ENCODE results near the gene TPD52L2. TPM values are rescaled to one million over a fixed set of nuclear protein-coding genes. Genes with fewer than 3 reads are reported as not detected.

The TPD52L2 gene
- polyA plus RNA-seq, 2 donors = 82.0 to 107 TPM

DNA sequence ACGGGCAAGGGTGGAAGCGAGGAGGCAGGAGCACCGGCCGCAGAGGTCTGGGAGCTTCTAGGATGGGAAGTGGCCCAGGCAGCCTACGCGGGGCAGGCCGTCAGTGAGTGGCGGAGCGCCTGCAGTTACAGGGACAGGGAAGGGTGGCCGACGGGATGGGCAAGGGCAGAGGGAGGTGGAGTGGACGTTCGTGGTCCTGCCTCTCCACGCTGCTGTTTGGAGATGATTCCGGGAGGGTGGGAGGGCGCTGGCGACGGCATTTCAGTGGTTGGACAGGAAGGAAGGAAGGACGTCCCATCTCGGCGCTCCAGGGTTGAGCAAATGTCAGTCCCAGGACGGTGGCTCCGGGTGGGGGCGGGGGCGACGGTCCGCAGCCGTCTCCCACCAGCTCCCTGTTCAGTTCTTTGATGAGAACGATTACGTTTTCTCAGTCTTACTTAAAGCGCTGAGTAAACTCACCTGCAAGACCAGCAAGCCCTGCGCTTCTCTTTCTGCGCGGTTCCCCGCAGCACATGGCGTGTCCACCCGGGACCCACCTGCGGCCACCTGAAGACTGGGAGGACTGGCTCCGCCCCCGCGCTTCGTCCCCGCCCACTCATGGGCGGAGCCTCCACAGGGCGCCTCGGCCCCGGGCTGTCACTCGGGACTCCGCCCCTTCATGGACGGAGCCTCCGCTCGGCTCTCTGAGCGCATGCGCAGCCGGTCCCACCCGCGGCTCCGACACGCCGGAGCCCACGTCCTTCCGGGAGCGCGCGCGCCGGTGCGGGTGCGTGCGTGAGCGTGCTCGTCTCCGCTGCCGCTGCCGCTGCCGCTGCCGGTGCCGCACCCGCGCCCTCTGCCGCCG lies 29.5 kb downstream of the TPD52L2 start, which contains the start of gene DNAJC5:
Gene DNAJC5 (plus strand): TSS at position 769 of the 844 bp plus-strand sequence. CDS start 33,220 bp downstream, outside the sequence.
- peak within 1 kb of the TSS; percentile 94 to 97 for H3K27ac ChIP-seq (ENCODE audit: low read depth in 2 of 2, low read length in 1 of 2)
- no peaks in the 10 kb centered on the region for H3K27me3 ChIP-seq (ENCODE audit: control insufficient read depth in 1 of 2, insufficient read depth in 2 of 2, low read length in 2 of 2)
- no peaks in the 10 kb centered on the region for H3K9me3 ChIP-seq (ENCODE audit: control insufficient read depth in 2 of 2, insufficient read depth in 1 of 2, low read depth in 1 of 2, low read length in 1 of 2)
- 2% methylated on average over 69 to 82 of the region's 82 CpGs for WGBS, 2 donors
- peaks cover 4 to 21% of the 10 kb centered on the region in 2 donors for H3K36me3 ChIP-seq (ENCODE audit: control insufficient read depth in 2 of 2, insufficient read depth in 2 of 2, low read length in 1 of 2)
- peak within 1 kb of the TSS; percentile 41 to 97 for H3K4me3 ChIP-seq (ENCODE audit: low read depth in 1 of 2, low read length in 2 of 2)
- H3K4me1 ChIP-seq (ENCODE audit: control insufficient read depth in 2 of 2, insufficient read depth in 2 of 2, low read length in 1 of 2) = peaks cover 4 to 19% of the 10 kb centered on the region in 2 donors

DNA sequence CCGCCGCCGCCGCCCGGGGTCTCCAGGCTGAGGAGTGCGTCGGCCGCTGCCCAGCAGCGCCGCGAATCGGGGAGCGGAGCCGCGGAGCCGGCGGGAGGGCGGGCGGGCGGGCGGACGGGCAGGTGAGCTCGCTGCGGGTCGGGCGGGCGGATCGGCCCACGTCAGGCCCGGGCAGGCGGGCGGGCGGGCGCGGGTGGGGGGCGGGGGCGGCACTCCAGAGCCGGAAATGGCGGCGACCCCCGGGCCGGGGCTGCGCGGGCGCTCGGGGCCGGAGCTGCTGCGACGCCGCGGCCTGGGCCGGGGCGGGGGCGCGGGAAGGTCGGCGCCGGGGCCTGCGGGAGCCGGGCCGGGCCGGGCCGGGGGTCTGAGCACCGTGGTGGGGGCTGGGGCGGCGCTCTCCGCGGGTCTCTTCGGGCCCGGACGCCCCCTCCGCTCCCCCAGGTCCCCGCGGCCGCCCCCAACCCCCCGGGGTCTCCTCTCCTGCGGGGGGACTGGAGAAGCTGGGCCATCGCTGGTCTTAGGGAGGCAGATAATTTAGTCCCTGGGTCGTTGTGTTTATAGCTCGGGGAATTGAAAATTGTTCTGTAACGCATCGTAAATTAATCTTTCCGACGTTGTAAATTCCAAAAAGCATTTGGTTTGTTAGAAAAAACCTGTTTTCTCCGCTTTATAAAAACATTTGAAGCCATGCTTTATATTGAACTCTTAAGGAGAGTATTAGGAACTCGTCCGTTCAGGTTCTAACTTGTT lies 30.3 kb downstream of the TPD52L2 start:
- H3K36me3 ChIP-seq (ENCODE audit: control insufficient read depth in 2 of 2, insufficient read depth in 2 of 2, low read length in 1 of 2) = peaks cover 0 to 18% of the 10 kb centered on the region in 2 donors
- WGBS, 2 donors = 0 to 1% methylated on average over 43 to 87 of the region's 87 CpGs
- no peaks in the 10 kb centered on the region for H3K27me3 ChIP-seq (ENCODE audit: control insufficient read depth in 1 of 2, insufficient read depth in 2 of 2, low read length in 2 of 2)
- H3K4me1 ChIP-seq (ENCODE audit: control insufficient read depth in 2 of 2, insufficient read depth in 2 of 2, low read length in 1 of 2) = peaks cover 4 to 15% of the 10 kb centered on the region in 2 donors
- peak overlapping the region; percentile 94 to 97 for H3K27ac ChIP-seq (ENCODE audit: low read depth in 2 of 2, low read length in 1 of 2)
- no peaks in the 10 kb centered on the region for H3K9me3 ChIP-seq (ENCODE audit: control insufficient read depth in 2 of 2, insufficient read depth in 1 of 2, low read depth in 1 of 2, low read length in 1 of 2)
- peak overlapping the region; percentile 41 to 97 for H3K4me3 ChIP-seq (ENCODE audit: low read depth in 1 of 2, low read length in 2 of 2)

DNA sequence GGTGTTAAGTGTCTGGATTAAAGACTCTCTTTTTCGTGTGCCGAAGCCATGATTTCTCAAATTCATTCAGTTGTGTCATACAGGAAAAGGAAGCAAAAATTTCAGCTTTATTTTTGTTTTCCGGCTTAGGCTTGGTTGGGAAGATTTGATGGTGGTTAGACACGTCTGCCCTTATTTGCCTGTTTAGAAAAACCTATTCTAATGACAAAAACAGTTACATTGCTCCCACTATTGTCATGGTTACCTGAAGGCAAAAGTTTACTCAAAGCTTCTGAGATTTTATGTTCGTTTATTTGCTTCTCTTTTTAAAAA lies 30.8 kb downstream of the TPD52L2 start:
- Histone ChIP-seq H3K9me3 (ENCODE audit: control insufficient read depth in 2 of 2, insufficient read depth in 1 of 2, low read depth in 1 of 2, low read length in 1 of 2) (no peaks in the 10 kb centered on the region), H3K27me3 (ENCODE audit: control insufficient read depth in 1 of 2, insufficient read depth in 2 of 2, low read length in 2 of 2) (no peaks in the 10 kb centered on the region), H3K4me3 (ENCODE audit: low read depth in 1 of 2, low read length in 2 of 2) (peak overlapping the region in 1 of 2 donors; percentile 97), H3K4me1 (ENCODE audit: control insufficient read depth in 2 of 2, insufficient read depth in 2 of 2, low read length in 1 of 2) (peaks cover 4 to 11% of the 10 kb centered on the region in 2 donors), H3K27ac (ENCODE audit: low read depth in 2 of 2, low read length in 1 of 2) (peak overlapping the region in 1 of 2 donors; percentile 97), H3K36me3 (ENCODE audit: control insufficient read depth in 2 of 2, insufficient read depth in 2 of 2, low read length in 1 of 2) (peaks cover 0 to 14% of the 10 kb centered on the region in 2 donors)
- 0 to 1% methylated on average over 5 of the region's 5 CpGs for WGBS, 2 donors

DNA sequence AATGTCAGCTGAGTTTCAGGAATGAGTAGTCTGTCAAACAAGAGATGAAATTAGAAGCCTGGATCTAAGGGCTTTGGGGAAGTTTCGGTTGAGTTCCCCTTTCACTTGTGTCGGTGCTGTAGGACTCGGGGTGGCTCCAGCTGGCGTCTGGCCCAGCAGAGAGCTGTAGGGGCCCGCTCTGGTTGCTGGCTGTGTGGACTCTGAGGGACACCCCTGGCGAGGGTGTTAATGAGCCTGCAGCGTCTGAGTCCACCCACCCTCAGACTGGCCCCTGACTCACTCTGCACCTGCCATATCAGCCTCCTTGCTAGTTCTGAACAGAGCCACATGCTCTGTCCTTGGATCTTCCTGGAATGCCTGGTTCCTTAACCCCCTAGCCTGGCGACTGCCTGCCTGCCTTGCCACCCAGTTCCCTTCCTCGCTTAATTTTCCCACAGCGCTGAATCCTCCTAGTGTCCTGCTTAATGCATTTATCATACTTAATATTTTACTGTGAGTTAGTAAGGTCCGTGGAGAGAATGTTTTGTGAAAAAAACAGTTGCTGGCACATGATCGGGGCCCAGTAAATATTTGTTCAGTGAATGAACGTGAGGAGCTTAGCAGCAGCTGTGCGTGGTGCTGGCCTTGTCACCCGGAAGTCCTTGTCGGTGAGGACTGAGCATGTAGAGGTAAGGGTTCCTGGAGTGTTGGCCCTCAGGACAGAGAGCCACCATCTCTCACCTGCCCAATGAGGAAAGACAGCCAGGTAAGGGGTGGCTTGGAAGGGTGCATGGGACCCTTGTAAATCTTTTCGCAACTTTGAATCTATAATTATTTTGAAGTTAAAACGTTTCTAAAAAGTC lies 31.4 kb downstream of the TPD52L2 start:
- Histone ChIP-seq H3K27me3 (ENCODE audit: control insufficient read depth in 1 of 2, insufficient read depth in 2 of 2, low read length in 2 of 2) (no peaks in the 10 kb centered on the region), H3K27ac (ENCODE audit: low read depth in 2 of 2, low read length in 1 of 2) (peak overlapping the region; percentile 96 to 97), H3K36me3 (ENCODE audit: control insufficient read depth in 2 of 2, insufficient read depth in 2 of 2, low read length in 1 of 2) (peaks cover 0 to 15% of the 10 kb centered on the region in 2 donors), H3K4me1 (ENCODE audit: control insufficient read depth in 2 of 2, insufficient read depth in 2 of 2, low read length in 1 of 2) (peaks cover 6 to 9% of the 10 kb centered on the region in 2 donors), H3K4me3 (ENCODE audit: low read depth in 1 of 2, low read length in 2 of 2) (peak overlapping the region; percentile 54 to 97), H3K9me3 (ENCODE audit: control insufficient read depth in 2 of 2, insufficient read depth in 1 of 2, low read depth in 1 of 2, low read length in 1 of 2) (no peaks in the 10 kb centered on the region)
- 9% methylated on average over 18 of the region's 18 CpGs for WGBS, 2 donors

DNA sequence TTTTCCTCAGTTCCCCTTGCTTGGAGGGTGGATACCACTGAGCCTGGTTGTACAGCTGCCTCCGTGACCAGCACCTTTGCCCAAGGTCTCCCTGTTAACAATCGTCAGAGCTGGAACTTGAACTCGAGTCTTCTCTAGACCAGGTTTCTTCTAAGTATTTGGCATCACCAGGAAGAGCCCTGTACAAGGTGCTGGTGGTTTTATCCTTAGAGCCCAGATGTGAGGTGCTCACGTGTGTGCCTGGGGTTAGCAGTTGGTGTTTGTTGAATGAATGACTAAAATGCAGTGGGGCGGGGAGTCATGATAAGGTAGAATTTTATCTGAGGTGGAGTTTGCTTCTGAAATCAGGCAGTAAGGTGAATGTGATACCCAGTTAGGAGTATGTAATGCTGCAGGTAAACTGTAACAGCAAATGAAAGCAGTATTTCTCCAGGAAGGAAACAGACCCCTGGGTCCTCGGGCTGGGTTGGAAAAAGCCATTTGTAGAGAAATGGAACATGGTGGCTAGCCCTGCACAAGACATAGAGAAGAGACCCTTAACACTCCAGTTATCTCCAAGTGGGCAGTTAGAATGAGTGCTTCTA lies 33.0 kb downstream of the TPD52L2 start:
- H3K4me1 ChIP-seq (ENCODE audit: control insufficient read depth in 2 of 2, insufficient read depth in 2 of 2, low read length in 1 of 2) = peaks cover 6 to 9% of the 10 kb centered on the region in 2 donors
- 75 to 86% methylated on average over 6 of the region's 6 CpGs for WGBS, 2 donors

DNA sequence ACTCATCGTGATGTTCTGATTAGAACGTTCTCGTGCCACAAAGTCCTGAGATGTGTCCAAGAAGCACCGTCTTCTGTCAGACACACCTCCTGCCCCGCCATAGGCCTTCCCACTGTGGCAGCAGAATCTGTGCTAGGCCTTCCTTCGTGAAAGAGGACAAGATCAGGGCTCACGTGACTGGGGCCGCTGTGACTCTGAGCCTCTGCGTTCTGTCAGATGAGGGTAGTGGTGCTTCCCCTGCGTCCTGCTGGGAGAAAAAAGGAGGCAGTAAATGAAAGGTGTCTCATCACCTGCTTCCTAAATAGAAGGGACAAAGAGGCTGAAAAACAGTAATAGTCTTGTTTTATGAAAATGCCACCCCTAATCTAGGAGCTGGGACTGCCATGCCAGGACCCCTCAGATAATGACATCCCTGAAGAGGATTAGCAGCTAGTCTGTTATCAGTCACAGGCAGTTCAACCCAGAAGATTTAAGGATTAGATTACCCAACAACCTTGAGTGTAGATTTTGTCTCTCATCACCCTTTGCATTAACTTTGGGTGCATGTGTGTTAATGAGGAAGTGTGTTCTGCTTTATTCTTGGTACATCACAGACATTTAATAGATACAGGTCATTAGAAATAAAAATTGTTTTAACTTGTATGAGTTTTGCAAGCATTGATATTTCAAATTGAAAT lies 34.0 kb downstream of the TPD52L2 start:
- no peak overlapping the region for H3K27ac ChIP-seq (ENCODE audit: low read depth in 2 of 2, low read length in 1 of 2)
- no peak overlapping the region for H3K4me3 ChIP-seq (ENCODE audit: low read depth in 1 of 2, low read length in 2 of 2)
- WGBS, 2 donors = 84 to 85% methylated on average over 10 of the region's 10 CpGs
- no peaks in the 10 kb centered on the region for H3K27me3 ChIP-seq (ENCODE audit: control insufficient read depth in 1 of 2, insufficient read depth in 2 of 2, low read length in 2 of 2)
- H3K4me1 ChIP-seq (ENCODE audit: control insufficient read depth in 2 of 2, insufficient read depth in 2 of 2, low read length in 1 of 2) = peaks cover 6 to 9% of the 10 kb centered on the region in 2 donors
- peaks cover 0 to 10% of the 10 kb centered on the region in 2 donors for H3K36me3 ChIP-seq (ENCODE audit: control insufficient read depth in 2 of 2, insufficient read depth in 2 of 2, low read length in 1 of 2)
- no peaks in the 10 kb centered on the region for H3K9me3 ChIP-seq (ENCODE audit: control insufficient read depth in 2 of 2, insufficient read depth in 1 of 2, low read depth in 1 of 2, low read length in 1 of 2)

More for the DNA sequence above, 33.0 kb downstream of the TPD52L2 start:
- Histone ChIP-seq H3K9me3 (ENCODE audit: control insufficient read depth in 2 of 2, insufficient read depth in 1 of 2, low read depth in 1 of 2, low read length in 1 of 2) (no peaks in the 10 kb centered on the region), H3K4me3 (ENCODE audit: low read depth in 1 of 2, low read length in 2 of 2) (peak overlapping the region; percentile 3 to 22), H3K27ac (ENCODE audit: low read depth in 2 of 2, low read length in 1 of 2) (peak overlapping the region in 1 of 2 donors; percentile 0), H3K27me3 (ENCODE audit: control insufficient read depth in 1 of 2, insufficient read depth in 2 of 2, low read length in 2 of 2) (no peaks in the 10 kb centered on the region), H3K36me3 (ENCODE audit: control insufficient read depth in 2 of 2, insufficient read depth in 2 of 2, low read length in 1 of 2) (peaks cover 0 to 10% of the 10 kb centered on the region in 2 donors)

DNA sequence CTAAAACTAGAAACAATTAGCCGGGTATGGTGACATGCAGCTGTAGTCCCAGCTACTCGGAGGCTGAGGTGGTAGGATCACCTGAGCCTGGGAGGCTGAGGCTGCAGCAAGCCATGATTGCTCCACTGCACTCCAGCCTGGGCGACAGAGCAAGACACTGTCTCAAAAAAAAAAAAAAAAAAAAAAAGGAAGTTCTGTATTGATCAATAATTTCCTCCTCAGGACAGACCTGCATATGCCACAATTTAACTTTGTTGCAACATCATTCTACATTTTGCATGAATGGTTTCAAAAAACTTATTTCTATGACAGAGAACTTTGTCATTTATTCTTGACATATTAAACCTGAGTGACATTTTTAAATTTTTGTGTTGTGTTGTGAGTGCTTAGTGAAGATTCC lies 35.3 kb downstream of the TPD52L2 start:
- peak overlapping the region in 1 of 2 donors; percentile 17 for H3K4me3 ChIP-seq (ENCODE audit: low read depth in 1 of 2, low read length in 2 of 2)
- peaks cover 0 to 8% of the 10 kb centered on the region in 2 donors for H3K36me3 ChIP-seq (ENCODE audit: control insufficient read depth in 2 of 2, insufficient read depth in 2 of 2, low read length in 1 of 2)
- H3K4me1 ChIP-seq (ENCODE audit: control insufficient read depth in 2 of 2, insufficient read depth in 2 of 2, low read length in 1 of 2) = peaks cover 4 to 9% of the 10 kb centered on the region in 2 donors
- no peaks in the 10 kb centered on the region for H3K9me3 ChIP-seq (ENCODE audit: control insufficient read depth in 2 of 2, insufficient read depth in 1 of 2, low read depth in 1 of 2, low read length in 1 of 2)
- WGBS, 2 donors = 67 to 76% methylated on average over 3 of the region's 3 CpGs
- H3K27me3 ChIP-seq (ENCODE audit: control insufficient read depth in 1 of 2, insufficient read depth in 2 of 2, low read length in 2 of 2) = no peaks in the 10 kb centered on the region
- no peak overlapping the region for H3K27ac ChIP-seq (ENCODE audit: low read depth in 2 of 2, low read length in 1 of 2)

DNA sequence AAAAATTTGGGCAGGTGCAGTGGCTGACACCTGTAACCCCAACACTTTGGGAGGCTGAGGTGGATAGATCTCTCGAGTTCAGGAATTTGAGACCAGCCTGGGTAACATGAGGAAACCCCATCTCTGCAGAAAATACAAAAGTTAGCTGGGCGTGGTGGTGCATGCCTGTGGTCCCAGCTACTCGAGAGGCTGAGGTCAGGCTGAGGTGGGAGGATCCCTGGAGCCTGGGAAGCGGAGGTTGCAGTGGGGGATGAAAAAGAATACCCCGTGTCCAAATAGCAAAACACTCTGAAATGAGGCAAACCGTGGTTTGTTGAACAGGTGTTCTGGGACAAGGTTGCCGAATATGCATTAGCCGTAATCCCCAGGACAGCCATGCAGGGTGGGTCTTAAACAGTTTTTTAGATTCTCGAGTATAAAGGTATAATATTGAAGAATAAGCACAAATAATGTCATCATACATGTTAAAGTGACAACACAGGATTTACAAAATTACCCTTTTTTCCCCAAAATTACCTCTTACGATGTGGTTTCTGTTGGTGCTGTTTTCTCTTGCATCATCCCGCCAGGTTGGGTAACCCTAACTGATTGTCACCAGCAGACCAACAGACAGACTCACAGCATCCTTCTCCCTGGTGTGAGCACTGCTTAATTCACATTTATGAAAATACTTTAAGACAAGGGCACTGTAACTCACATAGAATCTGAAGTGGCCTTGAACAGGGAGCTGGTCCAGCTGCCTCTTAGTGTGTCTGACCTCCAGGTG lies 38.9 kb downstream of the TPD52L2 start:
- H3K27me3 ChIP-seq (ENCODE audit: control insufficient read depth in 1 of 2, insufficient read depth in 2 of 2, low read length in 2 of 2) = no peaks in the 10 kb centered on the region
- no peak overlapping the region for H3K27ac ChIP-seq (ENCODE audit: low read depth in 2 of 2, low read length in 1 of 2)

More for the DNA sequence above, 38.9 kb downstream of the TPD52L2 start:
- Histone ChIP-seq H3K4me1 (ENCODE audit: control insufficient read depth in 2 of 2, insufficient read depth in 2 of 2, low read length in 1 of 2) (peaks cover 0 to 5% of the 10 kb centered on the region in 2 donors), H3K4me3 (ENCODE audit: low read depth in 1 of 2, low read length in 2 of 2) (no peak overlapping the region), H3K36me3 (ENCODE audit: control insufficient read depth in 2 of 2, insufficient read depth in 2 of 2, low read length in 1 of 2) (peaks cover 0 to 8% of the 10 kb centered on the region in 2 donors), H3K9me3 (ENCODE audit: control insufficient read depth in 2 of 2, insufficient read depth in 1 of 2, low read depth in 1 of 2, low read length in 1 of 2) (no peaks in the 10 kb centered on the region)
- WGBS, 2 donors = 82 to 86% methylated on average over 11 of the region's 11 CpGs
